SJSA1 (cell line): ENCODE measurements around the gene TXNDC17. TPM values are rescaled to one million over a fixed set of nuclear protein-coding genes. Genes with fewer than 3 reads are reported as not detected.
"Not testable (repeated sequence)": the region's sequence is repeated elsewhere in the genome, so short reads cannot be mapped to it uniquely, and the experiment has no call there.

Source experiments
- DNase-seq, 2 experiments: peaks; one replicate each; pipeline ENCODE4 v3.0.0-alpha.2; 2015 to 2020; ENCODE audit warnings: low spot score in 2 of 2, low read depth in 1 of 2
- H3K27ac ChIP-seq: fragments of 250-450 bp; sonication (Bioruptor Pico); 2 replicates; pipeline ENCODE4 v1.5.1; 2020; ENCODE audit warnings: mild to moderate bottlenecking, moderate library complexity
- H3K27me3 ChIP-seq: fragments of 250-450 bp; sonication (Bioruptor Pico); replicated peaks from 2 replicates; pipeline ENCODE4 v1.5.1; 2020; ENCODE audit warnings: mild to moderate bottlenecking, moderate library complexity
- H3K36me3 ChIP-seq: fragments of 250-450 bp; sonication (Bioruptor Pico); 2 replicates; pipeline ENCODE4 v1.5.1; 2020; ENCODE audit warnings: mild to moderate bottlenecking
- H3K4me1 ChIP-seq: fragments of 250-450 bp; sonication (Bioruptor Pico); replicated peaks from 2 replicates; pipeline ENCODE4 v1.6.1; 2021; ENCODE audit warnings: mild to moderate bottlenecking
- H3K4me3 ChIP-seq: fragments of 250-450 bp; sonication (Bioruptor Pico); 2 replicates; pipeline ENCODE4 v1.5.1; 2020; ENCODE audit warnings: mild to moderate bottlenecking
- H3K9me3 ChIP-seq: fragments of 250-450 bp; sonication (Bioruptor Pico); replicated peaks from 2 replicates; pipeline ENCODE4 v1.5.1; 2020; ENCODE audit warnings: mild to moderate bottlenecking
- total RNA-seq: library from RNA; depleted of rRNA; stranded (reverse); fragments of >200 nt; shearing (Covaris generic); gene quantifications from 2 replicates; pipeline ENCODE4 v1.2.3, GENCODE V29; 2014; rRNA removed

TXNDC17 gene
- 226 and 331 TPM in 2 replicates for total RNA-seq

GRCh38 chr17:6640536-6641246, at the start of gene TXNDC17, which contains the start of gene KIAA0753:
TSS of gene TXNDC17 (plus strand) at chr17:6641060. CDS start at chr17:6641083, 23 bp downstream.
TSS of gene KIAA0753 (minus strand) at chr17:6640711. CDS start at chr17:6635103, 5,608 bp downstream.
- DNase-seq: peak; percentile 93 to 96
- Histone ChIP-seq H3K36me3 (peaks cover 42% of the 10 kb centered on the region), H3K4me1 (peaks cover 20% of the 10 kb centered on the region), H3K4me3 (peak within 1 kb of the TSS; percentile 62), H3K9me3 (no peaks in the 10 kb centered on the region), H3K27me3 (no peaks in the 10 kb centered on the region), H3K27ac (peak within 1 kb of the TSS; percentile 80)

DNA sequence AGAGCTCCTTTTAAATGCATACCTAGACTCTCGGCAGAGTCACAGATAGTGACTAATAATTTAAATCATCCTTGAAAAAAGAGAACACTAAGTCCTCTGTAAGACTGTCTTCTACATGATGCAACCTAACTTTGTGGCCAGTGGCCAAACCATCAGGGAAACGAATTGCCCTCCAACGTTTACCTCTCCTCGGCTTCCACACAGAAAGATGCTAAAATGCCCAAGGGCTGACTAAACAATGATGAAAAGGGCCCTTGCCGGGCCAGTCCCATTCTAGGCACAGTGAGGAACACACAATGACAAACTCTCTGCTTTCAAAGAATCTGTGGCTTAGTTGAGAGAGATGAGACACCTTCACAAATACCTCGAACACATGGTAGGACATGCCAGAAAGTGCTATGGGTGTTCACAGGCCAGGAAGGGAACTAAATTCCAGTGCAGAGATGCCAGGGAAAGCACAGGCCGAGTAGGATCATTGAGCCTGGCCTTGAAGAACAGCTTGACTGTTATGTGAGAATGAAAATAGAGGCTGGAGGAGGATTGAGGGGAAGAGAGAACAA, 49.2 kb upstream of the TXNDC17 start:
- peak; percentile 65 to 71 for DNase-seq
- peaks cover 60% of the 10 kb centered on the region for H3K36me3 ChIP-seq

DNA sequence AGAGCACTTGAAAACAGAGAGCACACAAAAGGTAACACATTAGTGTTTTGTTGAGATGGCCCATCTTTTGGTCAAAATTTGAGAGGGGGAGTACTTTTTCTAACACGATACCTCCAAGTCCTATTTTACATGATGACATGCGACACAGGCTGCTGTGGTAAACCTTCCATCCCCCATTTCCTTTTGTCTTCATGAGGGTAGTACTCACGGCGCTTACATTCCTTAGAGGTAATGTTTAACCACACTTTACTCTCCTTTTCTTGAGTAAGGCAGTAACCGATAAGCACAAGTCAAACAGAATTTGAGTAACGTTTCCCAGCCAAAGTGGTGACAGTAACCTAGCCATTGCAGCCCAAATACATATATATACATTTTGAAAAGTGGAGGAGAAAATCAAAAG, 48.7 kb upstream of the TXNDC17 start:
- peaks cover 62% of the 10 kb centered on the region for H3K36me3 ChIP-seq
- H3K4me3 ChIP-seq: no peak overlapping the region
- H3K4me1 ChIP-seq: peaks cover 20% of the 10 kb centered on the region
- no peaks in the 10 kb centered on the region for H3K9me3 ChIP-seq
- H3K27ac ChIP-seq: peak overlapping the region; percentile 74
- no peak for DNase-seq
- H3K27me3 ChIP-seq: no peaks in the 10 kb centered on the region

More for the DNA sequence above, 49.2 kb upstream of the TXNDC17 start:
- Histone ChIP-seq H3K9me3 (no peaks in the 10 kb centered on the region), H3K4me3 (no peak overlapping the region), H3K27ac (peak overlapping the region; percentile 74), H3K27me3 (no peaks in the 10 kb centered on the region), H3K4me1 (peaks cover 20% of the 10 kb centered on the region)

- H3K9me3 ChIP-seq, DNase-seq, H3K27me3 ChIP-seq: not testable (repeated sequence)
Measured at GRCh38 chr17:6593371-6593770, 47.5 kb upstream of the TXNDC17 start.

GRCh38 chr17:6596081-6596480, 44.8 kb upstream of the TXNDC17 start:
- Histone ChIP-seq H3K4me1 (peaks cover 48% of the 10 kb centered on the region), H3K4me3 (no peak overlapping the region), H3K27ac (no peak overlapping the region), H3K27me3 (no peaks in the 10 kb centered on the region), H3K9me3 (no peaks in the 10 kb centered on the region), H3K36me3 (peaks cover 54% of the 10 kb centered on the region)
- no peak for DNase-seq

More at GRCh38 chr17:6593371-6593770, 47.5 kb upstream of the TXNDC17 start:
- not testable (repeated sequence) for H3K27ac ChIP-seq, H3K4me3 ChIP-seq
- H3K4me1 ChIP-seq: peaks cover 30% of the 10 kb centered on the region
- H3K36me3 ChIP-seq: peaks cover 57% of the 10 kb centered on the region

DNA sequence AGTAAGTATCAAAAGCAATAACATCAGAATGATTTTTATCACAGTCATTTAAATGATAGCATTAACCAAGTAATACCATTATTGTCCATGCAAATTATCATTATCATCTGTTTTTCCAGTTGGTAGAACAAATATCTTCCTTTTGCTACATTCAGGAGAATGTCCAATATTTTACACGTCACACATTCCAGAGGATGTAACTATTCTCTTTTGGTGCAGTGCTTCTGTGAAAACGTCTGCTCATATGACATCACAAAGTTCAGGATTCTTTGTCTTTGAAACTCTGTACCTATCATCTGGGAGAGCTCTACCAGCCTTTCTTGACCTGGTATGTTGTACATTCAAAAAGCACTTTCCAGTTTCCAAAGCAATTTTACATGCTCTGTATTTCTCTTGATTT, 44.3 kb upstream of the TXNDC17 start:
- Histone ChIP-seq H3K4me3 (no peak overlapping the region), H3K27me3 (no peaks in the 10 kb centered on the region), H3K4me1 (peaks cover 44% of the 10 kb centered on the region), H3K27ac (no peak overlapping the region), H3K9me3 (no peaks in the 10 kb centered on the region), H3K36me3 (peaks cover 58% of the 10 kb centered on the region)
- no peak for DNase-seq

- no peak for DNase-seq
- Histone ChIP-seq H3K9me3 (no peaks in the 10 kb centered on the region), H3K27me3 (no peaks in the 10 kb centered on the region), H3K36me3 (peaks cover 61% of the 10 kb centered on the region), H3K27ac (no peak overlapping the region), H3K4me1 (peaks cover 40% of the 10 kb centered on the region), H3K4me3 (no peak overlapping the region)
Measured at GRCh38 chr17:6596941-6597340, 43.9 kb upstream of the TXNDC17 start.

- H3K4me1 ChIP-seq: peaks cover 32% of the 10 kb centered on the region
- no peak for DNase-seq
- H3K4me3 ChIP-seq: no peak overlapping the region
- H3K27me3 ChIP-seq: no peaks in the 10 kb centered on the region
- H3K9me3 ChIP-seq: no peaks in the 10 kb centered on the region
- peaks cover 68% of the 10 kb centered on the region for H3K36me3 ChIP-seq
- peak overlapping the region; percentile 29; the same call in 1 of the 2 replicates for H3K27ac ChIP-seq
Measured at GRCh38 chr17:6597727-6598126, 43.1 kb upstream of the TXNDC17 start.

- peak in 1 of 2 experiments; percentile 36 for DNase-seq
- H3K4me1 ChIP-seq: peaks cover 39% of the 10 kb centered on the region
- H3K27me3 ChIP-seq: no peaks in the 10 kb centered on the region
- peak overlapping the region; percentile 39 for H3K27ac ChIP-seq
- no peaks in the 10 kb centered on the region for H3K9me3 ChIP-seq
- peaks cover 63% of the 10 kb centered on the region for H3K36me3 ChIP-seq
- no peak overlapping the region for H3K4me3 ChIP-seq
Measured at GRCh38 chr17:6599364-6599763, 41.5 kb upstream of the TXNDC17 start.

GRCh38 chr17:6602141-6602540, 38.7 kb upstream of the TXNDC17 start:
- H3K36me3 ChIP-seq: peaks cover 65% of the 10 kb centered on the region
- no peak for DNase-seq
- no peaks in the 10 kb centered on the region for H3K27me3 ChIP-seq
- no peak overlapping the region for H3K27ac ChIP-seq
- no peak overlapping the region for H3K4me3 ChIP-seq
- no peaks in the 10 kb centered on the region for H3K9me3 ChIP-seq
- peaks cover 39% of the 10 kb centered on the region for H3K4me1 ChIP-seq

DNA sequence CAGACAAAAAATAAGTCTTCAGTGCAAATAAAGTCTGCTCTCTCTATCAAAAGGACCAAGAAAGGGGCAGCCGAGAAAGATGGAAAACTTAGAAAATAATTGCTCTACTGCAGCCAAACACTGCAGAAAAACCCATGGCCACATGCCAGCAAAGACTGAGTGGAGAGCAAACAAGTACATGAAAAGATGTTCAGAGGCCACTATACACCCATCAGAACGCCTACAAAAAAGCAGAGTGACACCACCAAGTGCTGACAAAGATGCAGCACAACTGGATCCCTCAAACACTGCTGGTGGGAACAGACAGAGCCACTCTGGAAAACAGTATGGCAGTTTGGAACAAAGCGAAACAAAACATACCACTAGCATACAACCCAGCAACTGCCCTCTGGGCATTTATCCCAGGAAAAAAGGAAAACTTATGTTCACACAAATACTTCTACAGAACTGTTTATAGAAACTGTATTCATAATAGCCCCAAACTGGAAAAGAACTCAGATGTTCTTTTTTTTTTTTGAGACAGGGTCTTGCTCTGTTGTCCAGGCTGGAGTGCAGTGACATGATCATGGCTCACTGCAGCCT, 37.0 kb upstream of the TXNDC17 start:
- Histone ChIP-seq H3K4me3 (no peak overlapping the region), H3K9me3 (no peaks in the 10 kb centered on the region), H3K4me1 (peaks cover 30% of the 10 kb centered on the region), H3K36me3 (peaks cover 76% of the 10 kb centered on the region), H3K27ac (no peak overlapping the region; the same call in 1 of the 2 replicates), H3K27me3 (no peaks in the 10 kb centered on the region)
- peak in 1 of 2 experiments; percentile 31 for DNase-seq

DNA sequence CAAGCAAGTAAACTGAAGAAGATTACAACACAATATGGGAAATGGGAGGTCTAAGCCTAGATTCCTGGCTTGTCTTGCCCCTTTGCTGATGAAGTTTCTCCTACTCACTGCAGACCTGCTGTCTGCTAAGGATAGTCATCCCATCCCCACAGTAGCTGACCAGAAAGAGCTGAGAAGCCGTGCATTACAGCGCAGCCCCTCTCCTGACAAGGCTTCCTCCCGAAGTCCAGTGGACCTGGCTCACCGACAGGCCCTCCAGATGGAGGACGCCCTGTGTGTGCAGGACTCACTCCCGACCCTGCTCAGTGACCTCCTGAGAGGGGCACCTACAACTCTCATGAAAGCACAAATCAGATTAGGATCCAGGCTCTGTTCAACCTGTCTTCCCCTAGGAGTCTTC, 35.7 kb upstream of the TXNDC17 start:
- H3K27ac ChIP-seq: no peak overlapping the region
- no peak overlapping the region for H3K4me3 ChIP-seq
- H3K27me3 ChIP-seq: no peaks in the 10 kb centered on the region
- peaks cover 17% of the 10 kb centered on the region for H3K4me1 ChIP-seq
- DNase-seq: no peak
- H3K36me3 ChIP-seq: peaks cover 78% of the 10 kb centered on the region
- no peaks in the 10 kb centered on the region for H3K9me3 ChIP-seq

DNA sequence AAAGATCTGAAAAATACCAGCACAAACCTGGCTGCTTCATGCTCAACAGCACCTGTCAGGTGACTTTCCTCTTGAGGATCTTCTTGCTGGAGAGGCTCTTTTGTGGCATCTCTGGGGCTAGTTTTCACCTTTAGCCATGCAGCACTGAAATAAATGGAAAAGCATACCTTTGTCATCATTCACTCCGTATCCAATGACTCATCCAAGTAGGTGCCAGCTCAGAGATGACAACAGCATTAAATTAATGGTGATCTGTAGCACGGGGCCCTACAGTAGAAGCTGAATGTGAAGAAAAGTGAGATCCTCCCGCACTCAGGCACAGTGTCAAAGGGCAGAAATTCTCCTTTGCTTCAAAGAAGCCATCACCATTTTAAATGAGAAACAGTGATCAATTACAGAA, 32.5 kb upstream of the TXNDC17 start:
- H3K4me1 ChIP-seq: peaks cover 13% of the 10 kb centered on the region
- H3K27me3 ChIP-seq: no peaks in the 10 kb centered on the region
- no peak overlapping the region for H3K27ac ChIP-seq
- H3K9me3 ChIP-seq: no peaks in the 10 kb centered on the region
- H3K4me3 ChIP-seq: no peak overlapping the region
- peaks cover 62% of the 10 kb centered on the region for H3K36me3 ChIP-seq
- DNase-seq: no peak

GRCh38 chr17:6610011-6610410, 30.8 kb upstream of the TXNDC17 start:
- Histone ChIP-seq H3K9me3 (no peaks in the 10 kb centered on the region), H3K36me3 (peaks cover 69% of the 10 kb centered on the region), H3K27me3 (no peaks in the 10 kb centered on the region), H3K4me1 (peaks cover 18% of the 10 kb centered on the region), H3K4me3 (no peak overlapping the region), H3K27ac (no peak overlapping the region)
- DNase-seq: no peak
